NCI-H82 treated with DMSO at 0.1 percent for 48 hours (cell line): ENCODE results near the gene CEP170.
"Not testable (repeated sequence)": the region's sequence is repeated elsewhere in the genome, so short reads cannot be mapped to it uniquely, and the experiment has no call there.

Source experiments
- DNase-seq: peaks from one replicate; lab custom pipeline; 2025; ENCODE audit not compliant: unreplicated experiment; lab: John Stamatoyannopoulos, UW

Gene CEP170

GRCh38 chr1:243183176-243183575 lies 71.9 kb downstream of the CEP170 start:
- DNase-seq: not testable (repeated sequence)

- DNase-seq: no peak
Measured at GRCh38 chr1:243179720-243180119, 75.4 kb downstream of the CEP170 start.

- DNase-seq: not testable (repeated sequence)
Measured at GRCh38 chr1:243177792-243178191, 77.3 kb downstream of the CEP170 start.

- not testable (repeated sequence) for DNase-seq
Measured at GRCh38 chr1:243173758-243174369, 81.2 kb downstream of the CEP170 start.

GRCh38 chr1:243164911-243165310 lies 90.2 kb downstream of the CEP170 start:
- DNase-seq: not testable (repeated sequence)

GRCh38 chr1:243150906-243151305 lies 104.2 kb downstream of the CEP170 start:
- not testable (repeated sequence) for DNase-seq

GRCh38 chr1:243149120-243149519 lies 106.0 kb downstream of the CEP170 start:
- not testable (repeated sequence) for DNase-seq

- not testable (repeated sequence) for DNase-seq
Measured at GRCh38 chr1:243147351-243147750, 107.7 kb downstream of the CEP170 start.

GRCh38 chr1:243140498-243140897 lies 114.6 kb downstream of the CEP170 start:
- not testable (repeated sequence) for DNase-seq

GRCh38 chr1:243122876-243123409 lies 132.1 kb downstream of the CEP170 start:
- not testable (repeated sequence) for DNase-seq

- DNase-seq: not testable (repeated sequence)
Measured at GRCh38 chr1:243121939-243122338, 133.1 kb downstream of the CEP170 start.

GRCh38 chr1:243118601-243119322 lies 136.3 kb downstream of the CEP170 start:
- not testable (repeated sequence) for DNase-seq

- not testable (repeated sequence) for DNase-seq
Measured at GRCh38 chr1:243116187-243116586, 138.9 kb downstream of the CEP170 start.

GRCh38 chr1:243114769-243115168 lies 140.3 kb downstream of the CEP170 start:
- DNase-seq: not testable (repeated sequence)

GRCh38 chr1:243114059-243114713 lies 140.9 kb downstream of the CEP170 start:
- not testable (repeated sequence) for DNase-seq

GRCh38 chr1:243107171-243107570 lies 147.9 kb downstream of the CEP170 start:
- DNase-seq: not testable (repeated sequence)

GRCh38 chr1:243105652-243106332 lies 149.3 kb downstream of the CEP170 start:
- not testable (repeated sequence) for DNase-seq

GRCh38 chr1:243105104-243105503 lies 150.0 kb downstream of the CEP170 start:
- not testable (repeated sequence) for DNase-seq

- DNase-seq: not testable (repeated sequence)
Measured at GRCh38 chr1:243104452-243104851, 150.6 kb downstream of the CEP170 start.

GRCh38 chr1:243101551-243102050 lies 153.5 kb downstream of the CEP170 start:
- not testable (repeated sequence) for DNase-seq

- not testable (repeated sequence) for DNase-seq
Measured at GRCh38 chr1:243087368-243087767, 167.7 kb downstream of the CEP170 start.
